Measurements from ENCODE around the gene DDX49.

- TF ChIP-seq EZH2phosphoT487 (IDR thresholded peaks at IDR 0.05; ENCODE audit: borderline replicate concordance, low read depth) = no peak
- no peak for TF ChIP-seq CTCF (IDR thresholded peaks at IDR 0.05)
- no peak for TF ChIP-seq TCF12 (IDR thresholded peaks at IDR 0.05)
- TF ChIP-seq MAX (IDR thresholded peaks at IDR 0.05; ENCODE audit: low read depth) = no peak
- no peak for TF ChIP-seq RAD21 (IDR thresholded peaks at IDR 0.05; ENCODE audit: low read length)
- TF ChIP-seq NRF1 (IDR thresholded peaks at IDR 0.05; ENCODE audit: low read depth, low read length) = no peak
- TF ChIP-seq NFIC (IDR thresholded peaks at IDR 0.05; ENCODE audit: borderline replicate concordance) = no peak
- TF ChIP-seq REST (IDR thresholded peaks at IDR 0.05; ENCODE audit: low read depth, low read length) = no peak
These were observed 18.6 kb upstream of the DDX49 start for GRCh38 chr19:18900700-18901481.
